RWPE1 (cell line): ENCODE data around the gene HOMER2.

Experiments used
- CTCF ChIA-PET: fragments of 350-600 bp; sonication (Branson Sonifier 250); formaldehyde crosslinking; extraction: SDS; loops from one replicate; lab custom pipeline; 2021; lab: Yijun Ruan, JAX
- POLR2A ChIA-PET: fragments of 400-600 bp; formaldehyde crosslinking; extraction: SDS; loops from one replicate; lab custom pipeline; 2020; ENCODE audit warnings: antibody characterized with exemption; ENCODE audit not compliant: low non-redundant PET; lab: Yijun Ruan, JAX
- DNase-seq: peaks from one replicate; pipeline ENCODE4 v3.0.0; 2012; ENCODE audit warnings: low spot score
- H3K27ac ChIP-seq: fragments of 450-650 bp; 2 replicates; pipeline ENCODE4 v1.5.1; 2017
- CTCF ChIP-seq: fragments of 450-650 bp; conservative IDR thresholded peaks from 2 replicates; pipeline ENCODE4 v1.5.1; 2017; ENCODE audit warnings: low read depth, mild to moderate bottlenecking

The HOMER2 gene

GRCh38 chr15:82890338-82890994 lies 62.1 kb downstream of the HOMER2 start:
- CTCF ChIA-PET, result no interaction called here
- POLR2A ChIA-PET, result no interaction called here
- no peak for TF ChIP-seq CTCF
- DNase-seq, result no peak
- H3K27ac ChIP-seq, result no peak overlapping the region

- ChIA-PET POLR2A (no interaction called here), CTCF (interaction anchor here (0.6 kb wide), 1 partner anchor 297 kb away, joined by 3 read pairs; no protein-coding TSS in a partner anchor)
- no peak for DNase-seq
- no peak overlapping the region for H3K27ac ChIP-seq
- no peak for TF ChIP-seq CTCF
These were observed 70.1 kb downstream of the HOMER2 start for GRCh38 chr15:82882273-82882928.

GRCh38 chr15:82881747-82882146 lies 70.8 kb downstream of the HOMER2 start:
- DNase-seq, result no peak
- TF ChIP-seq CTCF, result no peak
- ChIA-PET POLR2A (no interaction called here), CTCF (no interaction called here)
- no peak overlapping the region for H3K27ac ChIP-seq

- no peak overlapping the region for H3K27ac ChIP-seq
- CTCF ChIA-PET, result interaction anchor here (0.6 kb wide), 1 partner anchor 10 kb away, joined by 3 read pairs; no protein-coding TSS in a partner anchor
- DNase-seq, result no peak
- POLR2A ChIA-PET, result no interaction called here
- TF ChIP-seq CTCF, result no peak
These were observed 71.8 kb downstream of the HOMER2 start for GRCh38 chr15:82880704-82881103.

- no peak for DNase-seq
- ChIA-PET POLR2A (no interaction called here), CTCF (no interaction called here)
- no peak overlapping the region for H3K27ac ChIP-seq
- TF ChIP-seq CTCF, result no peak
These were observed 74.2 kb downstream of the HOMER2 start for GRCh38 chr15:82878325-82878724.

- POLR2A ChIA-PET, result no interaction called here
- no peak for DNase-seq
- H3K27ac ChIP-seq, result no peak overlapping the region
- TF ChIP-seq CTCF, result no peak
- CTCF ChIA-PET, result no interaction called here
These were observed 74.7 kb downstream of the HOMER2 start for GRCh38 chr15:82877825-82878224.
